HEK293 (cell line): Measurements from ENCODE around the gene KIAA1191.

Experiments used
- CTCF ChIP-seq: fragments of 450-650 bp; formaldehyde crosslinking; IDR thresholded peaks from 2 replicates; pipeline ENCODE4 v1.5.1; 2016; ENCODE audit warnings: missing biosample characterization, missing genetic modification characterization
- HOXC10 ChIP-seq: sonication (generic); formaldehyde crosslinking; IDR thresholded peaks from 2 replicates; pipeline ENCODE4 v1.8.1; 2023; ENCODE audit warnings: mild to moderate bottlenecking, missing genetic modification reagents
- KLF9 ChIP-seq: fragments of 450-650 bp; formaldehyde crosslinking; IDR thresholded peaks from 2 replicates; pipeline ENCODE4 v1.5.1; 2016; ENCODE audit warnings: missing biosample characterization, missing genetic modification characterization, low read depth
- YY1 ChIP-seq: fragments of 450-650 bp; formaldehyde crosslinking; IDR thresholded peaks from 2 replicates; pipeline ENCODE4 v1.5.1; 2018; ENCODE audit warnings: missing biosample characterization, missing genetic modification characterization
- ZBTB21 ChIP-seq: fragments of 450-650 bp; formaldehyde crosslinking; IDR thresholded peaks from 2 replicates; pipeline ENCODE4 v1.5.1; 2017; ENCODE audit warnings: missing biosample characterization, missing genetic modification characterization
- ZNF19 ChIP-seq: fragments of 450-650 bp; formaldehyde crosslinking; IDR thresholded peaks from 2 replicates; pipeline ENCODE4; 2016; ENCODE audit warnings: missing biosample characterization, missing genetic modification characterization, low read depth
- ZNF426 ChIP-seq: fragments of 450-650 bp; formaldehyde crosslinking; IDR thresholded peaks from 2 replicates; pipeline ENCODE4 v1.5.1; 2017; ENCODE audit warnings: missing biosample characterization, missing genetic modification characterization, mild to moderate bottlenecking, inconsistent platforms, moderate library complexity
- ZNF48 ChIP-seq: fragments of 450-650 bp; formaldehyde crosslinking; IDR thresholded peaks from 2 replicates; pipeline ENCODE4 v1.5.1; 2016; ENCODE audit warnings: missing biosample characterization, missing genetic modification characterization
- ZNF660 ChIP-seq: fragments of 450-650 bp; IDR thresholded peaks from 2 replicates; pipeline ENCODE4 v1.5.1; 2018; ENCODE audit warnings: missing biosample characterization, mild to moderate bottlenecking, missing genetic modification characterization
- ZNF776 ChIP-seq: fragments of 450-650 bp; formaldehyde crosslinking; IDR thresholded peaks from 2 replicates; pipeline ENCODE4 v1.5.0; 2017; ENCODE audit warnings: missing biosample characterization, missing genetic modification characterization, borderline replicate concordance

DNA sequence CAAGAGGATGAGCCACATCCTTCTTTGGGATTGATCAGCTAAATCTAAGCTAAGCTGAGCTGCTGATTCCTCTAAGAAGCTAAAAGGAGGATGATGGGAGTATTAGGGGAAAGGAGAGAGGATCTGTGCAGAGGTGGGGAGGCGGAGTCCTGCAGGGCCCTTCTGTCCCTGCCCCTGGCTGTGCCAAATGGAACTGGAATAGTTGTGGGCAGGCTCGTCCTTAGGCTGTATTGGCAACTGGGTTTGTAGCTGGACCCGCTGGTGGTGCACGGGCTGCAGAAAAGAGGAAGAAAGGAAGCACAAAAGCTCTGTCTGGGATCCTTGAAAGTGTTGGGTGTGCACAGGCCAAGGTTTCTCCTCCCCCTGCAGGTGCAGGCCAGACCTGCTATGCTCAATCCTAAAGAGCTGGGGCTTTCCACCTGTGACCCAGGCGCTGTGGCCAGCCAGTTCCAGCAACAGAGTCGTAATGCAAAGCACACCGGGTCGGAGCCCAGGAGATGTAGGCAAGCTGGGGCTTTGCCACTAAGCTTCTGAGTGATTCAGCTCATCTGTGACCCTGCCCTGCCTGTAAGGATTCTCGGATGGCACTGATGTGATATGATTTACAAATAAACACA, 45.0 kb upstream of the KIAA1191 start:
- TF ChIP-seq ZNF426 (tag by site-specific recombination): no peak
- TF ChIP-seq CTCF: no peak
- no peak for TF ChIP-seq HOXC10
- no peak for TF ChIP-seq ZNF19 (tag by site-specific recombination)
- no peak for TF ChIP-seq ZNF48
- no peak for TF ChIP-seq ZNF660 (tag by site-specific recombination)
- TF ChIP-seq ZBTB21 (tag by site-specific recombination): no peak
- no peak for TF ChIP-seq YY1 (tag by site-specific recombination)
- no peak for TF ChIP-seq KLF9 (tag by site-specific recombination)
- TF ChIP-seq ZNF776 (tag by site-specific recombination): no peak
